ENCODE measurements around the gene GPR155. TPM values are rescaled to one million over a fixed set of nuclear protein-coding genes. Genes with fewer than 3 reads are reported as not detected.

Gene GPR155
- total RNA-seq, 1 donor from 2014 or later, result 0.37 TPM

GRCh38 chr2:174529916-174530315, 43.1 kb upstream of the GPR155 start:
- Histone ChIP-seq H2AFZ (replicated peaks) (peak overlapping the region; percentile 3), H4K20me1 (ENCODE audit: low read depth) (no peaks in the 10 kb centered on the region), H3K4me2 (no peak overlapping the region), H3K36me3 (no peaks in the 10 kb centered on the region), H3K4me3 (no peak overlapping the region), H3K79me2 (ENCODE audit: low read depth) (no peaks in the 10 kb centered on the region), H3K4me1 (no peaks in the 10 kb centered on the region), H3K27me3 (no peaks in the 10 kb centered on the region), H3F3A (ENCODE audit: low read depth) (no peaks in the 10 kb centered on the region), H3K27ac (no peak overlapping the region), H3K9ac (no peak overlapping the region), H3K9me3 (ENCODE audit: low read depth) (no peaks in the 10 kb centered on the region)
- H3K4me1 Mint-ChIP-seq, result no peaks in the 10 kb centered on the region
- no peak for DNase-seq (ENCODE audit: low spot score)
- H3K9me3 Mint-ChIP-seq, result peaks cover 10% of the 10 kb centered on the region
- TF ChIP-seq EZH2phosphoT487 (IDR thresholded peaks at IDR 0.05) (no peak), EZH2 (IDR thresholded peaks at IDR 0.05) (no peak), CTCF (IDR thresholded peaks at IDR 0.05) (no peak)
- H3K4me3 Mint-ChIP-seq, result no peak overlapping the region
- no peaks in the 10 kb centered on the region for H3K36me3 Mint-ChIP-seq
- peaks cover 5% of the 10 kb centered on the region for H3K27me3 Mint-ChIP-seq (ENCODE audit: insufficient read depth, low read depth)
- H3K27ac Mint-ChIP-seq, result no peak overlapping the region

GRCh38 chr2:174527959-174528358, 41.1 kb upstream of the GPR155 start:
- no peak for TF ChIP-seq CTCF (IDR thresholded peaks at IDR 0.05)
- TF ChIP-seq EZH2phosphoT487 (IDR thresholded peaks at IDR 0.05), result no peak
- TF ChIP-seq EZH2 (IDR thresholded peaks at IDR 0.05), result no peak
- H3K4me2 ChIP-seq, result no peak overlapping the region
- H2AFZ ChIP-seq (replicated peaks), result no peak overlapping the region
- no peak for DNase-seq (ENCODE audit: low spot score)
- no peaks in the 10 kb centered on the region for H3K9me3 ChIP-seq (ENCODE audit: low read depth)
- H3K27ac ChIP-seq, result no peak overlapping the region
- no peaks in the 10 kb centered on the region for H3K79me2 ChIP-seq (ENCODE audit: low read depth)
- no peak overlapping the region for H3K9ac ChIP-seq
- H3K27me3 ChIP-seq, result no peaks in the 10 kb centered on the region
- H3F3A ChIP-seq (ENCODE audit: low read depth), result no peaks in the 10 kb centered on the region
- Mint-ChIP-seq H3K27ac (no peak overlapping the region), H3K4me3 (no peak overlapping the region), H3K9me3 (peaks cover 10% of the 10 kb centered on the region), H3K4me1 (no peaks in the 10 kb centered on the region), H3K27me3 (ENCODE audit: insufficient read depth, low read depth) (peaks cover 3% of the 10 kb centered on the region), H3K36me3 (no peaks in the 10 kb centered on the region)
- H4K20me1 ChIP-seq (ENCODE audit: low read depth), result no peaks in the 10 kb centered on the region
- H3K36me3 ChIP-seq, result no peaks in the 10 kb centered on the region
- no peaks in the 10 kb centered on the region for H3K4me1 ChIP-seq
- H3K4me3 ChIP-seq, result no peak overlapping the region

GRCh38 chr2:174527101-174527721, 40.4 kb upstream of the GPR155 start:
- H3K4me2 ChIP-seq, result no peak overlapping the region
- peaks cover 3% of the 10 kb centered on the region for H3K27me3 Mint-ChIP-seq (ENCODE audit: insufficient read depth, low read depth)
- H3K4me1 Mint-ChIP-seq, result no peaks in the 10 kb centered on the region
- no peak overlapping the region for H3K4me3 ChIP-seq
- H3F3A ChIP-seq (ENCODE audit: low read depth), result no peaks in the 10 kb centered on the region
- no peaks in the 10 kb centered on the region for H3K79me2 ChIP-seq (ENCODE audit: low read depth)
- no peaks in the 10 kb centered on the region for H3K36me3 Mint-ChIP-seq
- no peak for TF ChIP-seq EZH2 (IDR thresholded peaks at IDR 0.05)
- TF ChIP-seq EZH2phosphoT487 (IDR thresholded peaks at IDR 0.05), result no peak
- no peak for TF ChIP-seq CTCF (IDR thresholded peaks at IDR 0.05)
- peaks cover 10% of the 10 kb centered on the region for H3K9me3 Mint-ChIP-seq
- H3K9me3 ChIP-seq (ENCODE audit: low read depth), result no peaks in the 10 kb centered on the region
- no peak for DNase-seq (ENCODE audit: low spot score)
- no peak overlapping the region for H3K27ac ChIP-seq
- no peaks in the 10 kb centered on the region for H3K4me1 ChIP-seq
- no peak overlapping the region for H3K9ac ChIP-seq
- no peak overlapping the region for H3K27ac Mint-ChIP-seq
- no peak overlapping the region for H3K4me3 Mint-ChIP-seq
- H3K27me3 ChIP-seq, result no peaks in the 10 kb centered on the region
- no peaks in the 10 kb centered on the region for H3K36me3 ChIP-seq
- H4K20me1 ChIP-seq (ENCODE audit: low read depth), result no peaks in the 10 kb centered on the region
- H2AFZ ChIP-seq (replicated peaks), result no peak overlapping the region

All from neural progenitor cell (in vitro differentiated cells).